ENCODE results near the gene TMEM273.

Gene TMEM273

GRCh38 chr10:49177391-49178355, 10.5 kb downstream of the TMEM273 start:
- no peak overlapping the region for H3K4me3 ChIP-seq (ENCODE audit: low read depth, low read length)
- no peak for TF ChIP-seq CTCF (conservative IDR thresholded peaks at IDR 0.05; ENCODE audit: low read depth, low read length)
- DNase-seq (ENCODE audit: low read depth), result peak; percentile 71

GRCh38 chr10:49176310-49177268, 11.6 kb downstream of the TMEM273 start:
- DNase-seq (ENCODE audit: low read depth), result no peak
- no peak overlapping the region for H3K4me3 ChIP-seq (ENCODE audit: low read depth, low read length)
- TF ChIP-seq CTCF (conservative IDR thresholded peaks at IDR 0.05; ENCODE audit: low read depth, low read length), result peak; percentile 1

- H3K4me3 ChIP-seq (ENCODE audit: low read depth, low read length), result no peak overlapping the region
- no peak for TF ChIP-seq CTCF (conservative IDR thresholded peaks at IDR 0.05; ENCODE audit: low read depth, low read length)
- no peak for DNase-seq (ENCODE audit: low read depth)
Observed at GRCh38 chr10:49175587-49176309, 12.4 kb downstream of the TMEM273 start.

- no peak overlapping the region for H3K4me3 ChIP-seq (ENCODE audit: low read depth, low read length)
- no peak for DNase-seq (ENCODE audit: low read depth)
- TF ChIP-seq CTCF (conservative IDR thresholded peaks at IDR 0.05; ENCODE audit: low read depth, low read length), result no peak
Observed at GRCh38 chr10:49174926-49175500, 13.2 kb downstream of the TMEM273 start.

- TF ChIP-seq CTCF (conservative IDR thresholded peaks at IDR 0.05; ENCODE audit: low read depth, low read length), result no peak
Observed at GRCh38 chr10:49174261-49174925, 13.8 kb downstream of the TMEM273 start.

GRCh38 chr10:49173853-49174252, 14.3 kb downstream of the TMEM273 start:
- TF ChIP-seq CTCF (conservative IDR thresholded peaks at IDR 0.05; ENCODE audit: low read depth, low read length), result no peak
- H3K4me3 ChIP-seq (ENCODE audit: low read depth, low read length), result no peak overlapping the region
- DNase-seq (ENCODE audit: low read depth), result no peak

More at GRCh38 chr10:49174261-49174925, 13.8 kb downstream of the TMEM273 start:
- no peak overlapping the region for H3K4me3 ChIP-seq (ENCODE audit: low read depth, low read length)
- DNase-seq (ENCODE audit: low read depth), result no peak

Data from choroid plexus epithelial cell (primary cell).